ENCODE results near the gene WBP1L.

The WBP1L gene

DNA sequence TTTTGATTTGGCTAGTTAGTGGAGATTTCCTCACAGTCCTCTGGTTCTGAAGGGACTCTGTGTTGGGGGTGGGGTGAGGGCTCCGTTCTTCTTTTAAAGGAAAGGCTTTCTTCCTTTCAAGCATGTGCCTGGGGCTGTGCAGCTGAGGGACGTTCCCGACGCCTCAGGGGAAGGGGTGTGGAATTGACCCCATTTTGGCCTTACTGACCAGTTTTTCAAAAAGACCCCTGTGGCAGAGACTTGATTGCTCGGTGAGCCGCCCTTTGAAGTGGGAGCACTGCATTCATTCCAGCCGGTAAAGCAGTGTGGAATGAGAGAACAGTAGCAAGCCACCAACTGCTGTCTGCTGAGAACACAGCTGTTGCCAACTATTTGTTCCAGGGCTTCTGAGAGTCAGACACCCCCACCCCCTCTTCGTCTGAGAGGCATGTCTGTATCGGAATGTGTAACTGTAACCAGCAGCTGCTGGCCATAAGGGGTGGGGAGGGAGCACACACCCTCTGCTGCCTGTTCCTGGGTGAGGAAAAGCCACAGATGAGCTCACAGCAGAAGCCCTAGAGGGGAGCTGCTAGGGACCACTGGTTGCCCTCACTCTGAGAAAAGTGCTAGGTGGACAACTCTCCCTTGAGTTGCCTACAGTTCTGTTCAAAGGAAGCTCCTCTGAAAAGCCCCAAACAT is 33.2 kb downstream of the WBP1L start:
- no peak for DNase-seq (ENCODE audit: low read depth)
- TF ChIP-seq MYC (IDR thresholded peaks at IDR 0.05; ENCODE audit: low read depth, low read length) = no peak
- TF ChIP-seq MAX (IDR thresholded peaks at IDR 0.05; ENCODE audit: low read depth, low read length) = no peak
- TF ChIP-seq, protein P1, sequence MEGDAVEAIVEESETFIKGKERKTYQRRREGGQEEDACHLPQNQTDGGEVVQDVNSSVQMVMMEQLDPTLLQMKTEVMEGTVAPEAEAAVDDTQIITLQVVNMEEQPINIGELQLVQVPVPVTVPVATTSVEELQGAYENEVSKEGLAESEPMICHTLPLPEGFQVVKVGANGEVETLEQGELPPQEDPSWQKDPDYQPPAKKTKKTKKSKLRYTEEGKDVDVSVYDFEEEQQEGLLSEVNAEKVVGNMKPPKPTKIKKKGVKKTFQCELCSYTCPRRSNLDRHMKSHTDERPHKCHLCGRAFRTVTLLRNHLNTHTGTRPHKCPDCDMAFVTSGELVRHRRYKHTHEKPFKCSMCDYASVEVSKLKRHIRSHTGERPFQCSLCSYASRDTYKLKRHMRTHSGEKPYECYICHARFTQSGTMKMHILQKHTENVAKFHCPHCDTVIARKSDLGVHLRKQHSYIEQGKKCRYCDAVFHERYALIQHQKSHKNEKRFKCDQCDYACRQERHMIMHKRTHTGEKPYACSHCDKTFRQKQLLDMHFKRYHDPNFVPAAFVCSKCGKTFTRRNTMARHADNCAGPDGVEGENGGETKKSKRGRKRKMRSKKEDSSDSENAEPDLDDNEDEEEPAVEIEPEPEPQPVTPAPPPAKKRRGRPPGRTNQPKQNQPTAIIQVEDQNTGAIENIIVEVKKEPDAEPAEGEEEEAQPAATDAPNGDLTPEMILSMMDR (IDR thresholded peaks at IDR 0.05; ENCODE audit: low read depth, low read length) = no peak
- no peak overlapping the region for H3K4me3 ChIP-seq (ENCODE audit: low read depth, low read length)

- no peak for DNase-seq (ENCODE audit: low read depth)
- TF ChIP-seq, protein P1 (IDR thresholded peaks at IDR 0.05; ENCODE audit: low read depth, low read length) = no peak
- TF ChIP-seq POLR2A (IDR thresholded peaks at IDR 0.05; ENCODE audit: extremely low read depth, insufficient read length) = no peak
- no peak for TF ChIP-seq MYC (IDR thresholded peaks at IDR 0.05; ENCODE audit: low read depth, low read length)
- TF ChIP-seq MAX (IDR thresholded peaks at IDR 0.05; ENCODE audit: low read depth, low read length) = no peak
- no peak overlapping the region for H3K4me3 ChIP-seq (ENCODE audit: low read depth, low read length)
These were observed 34.1 kb downstream of the WBP1L start for GRCh38 chr10:102777711-102778453.

- H3K4me3 ChIP-seq (ENCODE audit: low read depth, low read length) = no peak overlapping the region
- no peak for DNase-seq (ENCODE audit: low read depth)
- no peak for TF ChIP-seq MYC (IDR thresholded peaks at IDR 0.05; ENCODE audit: low read depth, low read length)
- TF ChIP-seq MAX (IDR thresholded peaks at IDR 0.05; ENCODE audit: low read depth, low read length) = no peak
- no peak for TF ChIP-seq POLR2A (IDR thresholded peaks at IDR 0.05; ENCODE audit: extremely low read depth, insufficient read length)
- TF ChIP-seq, protein P1 (IDR thresholded peaks at IDR 0.05; ENCODE audit: low read depth, low read length) = no peak
These were observed 35.0 kb downstream of the WBP1L start for GRCh38 chr10:102778781-102779180.

DNA sequence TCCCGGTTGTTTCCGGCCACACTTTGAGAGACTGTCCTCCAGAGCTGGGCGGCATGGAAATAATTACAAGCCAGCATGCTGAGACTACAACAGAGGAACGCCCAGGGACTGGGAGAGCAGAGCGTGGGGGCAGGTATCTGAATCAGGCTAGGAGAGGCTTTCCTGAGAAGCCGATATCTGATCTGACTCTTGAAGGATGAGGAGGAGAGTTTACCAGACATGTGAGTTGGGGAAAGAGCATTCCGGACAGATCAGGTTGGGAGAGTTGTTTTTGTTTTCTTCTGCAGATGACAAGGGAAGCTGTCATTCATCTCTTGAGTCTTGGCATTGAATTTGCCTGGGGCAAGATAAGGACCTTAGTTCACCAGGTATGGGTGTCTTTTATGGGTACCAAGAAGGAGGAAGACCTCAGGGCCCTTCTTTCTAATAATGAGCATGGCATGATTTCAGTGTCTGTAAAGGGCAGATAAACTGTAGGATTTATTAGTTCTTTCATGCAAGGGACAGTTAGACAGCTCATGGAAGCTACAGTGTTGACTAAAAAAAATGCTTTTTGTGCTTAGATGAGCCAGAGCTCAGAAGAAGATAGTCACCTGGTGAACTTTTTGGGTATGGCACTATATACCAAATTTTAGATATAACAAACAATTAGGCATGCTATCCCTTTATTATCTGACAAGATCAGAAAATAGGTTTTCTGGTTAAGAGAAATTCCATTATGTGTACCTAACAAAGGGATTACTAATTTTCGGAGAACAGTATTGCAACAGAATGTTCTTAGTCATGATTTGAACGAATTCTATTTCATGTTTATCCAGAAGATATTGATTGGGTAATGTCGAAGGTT is 36.2 kb downstream of the WBP1L start:
- TF ChIP-seq MYC (IDR thresholded peaks at IDR 0.05; ENCODE audit: low read depth, low read length) (no peak), POLR2A (IDR thresholded peaks at IDR 0.05; ENCODE audit: extremely low read depth, insufficient read length) (no peak), MAX (IDR thresholded peaks at IDR 0.05; ENCODE audit: low read depth, low read length) (no peak)
- TF ChIP-seq, protein P1 (IDR thresholded peaks at IDR 0.05; ENCODE audit: low read depth, low read length) = no peak
- DNase-seq (ENCODE audit: low read depth) = no peak

DNA sequence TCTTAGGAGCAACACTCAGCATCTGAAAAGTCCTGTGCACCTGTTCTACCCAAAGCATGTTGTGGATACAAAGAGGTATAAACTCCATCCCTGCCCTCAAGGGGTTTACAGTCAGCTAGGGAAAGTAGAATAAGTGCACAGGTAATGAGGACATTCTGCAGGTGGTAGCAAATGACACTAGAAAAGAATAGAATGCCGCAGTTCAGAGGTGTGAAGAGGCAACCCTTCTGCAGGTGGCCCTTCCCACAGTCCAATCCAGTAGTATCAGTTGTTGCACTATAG is 36.7 kb downstream of the WBP1L start:
- TF ChIP-seq POLR2A (IDR thresholded peaks at IDR 0.05; ENCODE audit: extremely low read depth, insufficient read length) (no peak), MYC (IDR thresholded peaks at IDR 0.05; ENCODE audit: low read depth, low read length) (no peak), MAX (IDR thresholded peaks at IDR 0.05; ENCODE audit: low read depth, low read length) (no peak)
- TF ChIP-seq, protein P1 (IDR thresholded peaks at IDR 0.05; ENCODE audit: low read depth, low read length) = no peak
- no peak for DNase-seq (ENCODE audit: low read depth)
- no peak overlapping the region for H3K4me3 ChIP-seq (ENCODE audit: low read depth, low read length)

More for the DNA sequence above, 36.2 kb downstream of the WBP1L start:
- H3K4me3 ChIP-seq (ENCODE audit: low read depth, low read length) = no peak overlapping the region
